Right cardiac atrium (tissue), 5 donors: Measurements from ENCODE around the gene SMIM14. TPM values are rescaled to one million over a fixed set of nuclear protein-coding genes. Genes with fewer than 3 reads are reported as not detected.
"Not testable (repeated sequence)": the region's sequence is repeated elsewhere in the genome, so short reads cannot be mapped to it uniquely, and the experiment has no call there.

ENCODE experiments used
- ATAC-seq, 2 donors: fragments of 200-7000 bp; cut with Tn5 transposase; one replicate each; pipeline versions ENCODE4 v1.8.0 to v1.9.1; 2020; ENCODE audit warnings: moderate library complexity in 2 of 2, mild to moderate bottlenecking in 1 of 2
- DNase-seq, 3 donors: peaks; one replicate each; pipeline ENCODE4 v3.0.0-alpha.2; 2020
- H3K27ac ChIP-seq: one replicate; pipeline ENCODE4 v1.5.1; 2013; ENCODE audit warnings: mild to moderate bottlenecking, low read length, control low read depth, moderate library complexity
- H3K27me3 ChIP-seq: one replicate; pipeline ENCODE4 v1.6.1; 2013; ENCODE audit not compliant: control insufficient read depth, insufficient read depth
- H3K4me1 ChIP-seq: one replicate; pipeline ENCODE4 v1.6.1; 2013; ENCODE audit warnings: low read length; ENCODE audit not compliant: control insufficient read depth, insufficient read depth
- H3K4me3 ChIP-seq: one replicate; pipeline ENCODE4 v1.5.1; 2013; ENCODE audit warnings: low read length, control low read depth
- H3K9me3 ChIP-seq: one replicate; pipeline ENCODE4 v1.6.1; 2013; ENCODE audit warnings: low read length; ENCODE audit not compliant: control insufficient read depth
- WGBS: extraction: QIAGEN DNeasy Blood & Tissue Kit; methylation state at CpG from one replicate; pipeline ENCODE4 v1.1.7; 2013; 5-methylcytosine and 5-hydroxymethylcytosine counted together
- intact Hi-C, 4 donors: fragments of 100-400 bp; cut with DNase I; formaldehyde crosslinking; loops; one replicate each; pipeline versions ENCODE4 v1.11.0 to v1.14.0; 2022 to 2023
- polyA plus RNA-seq: library from polyadenylated mRNA; stranded (reverse); fragments of 200-250 nt; gene quantifications from one replicate; pipeline ENCODE4 v1.2.3, GENCODE V29; 2013
- total RNA-seq, 4 donors: library from RNA; stranded (reverse); fragmentation: NEBNext Ultra II Directional; extraction: Animal tissue kit (Norgen Biotek cat#: 25700); gene quantifications; one replicate each; pipeline ENCODE4 v1.2.1, GENCODE V29; 2021
- donor health status: healthy with polysubstance abuse.
- donor health status: DM: no; HTN: yes; CAD: no.
- donor health status: DM: no; HTN: no; CAD: no.
- donor health status: DM: no; HTN: yes; CAD: no; lungs with severe emphysema.
- donor health status: DM: yes; HTN: yes; CAD: no.

SMIM14 gene
- total and polyA plus RNA-seq, 5 donors = 8.5 to 25.5 (median 20.4) TPM

DNA sequence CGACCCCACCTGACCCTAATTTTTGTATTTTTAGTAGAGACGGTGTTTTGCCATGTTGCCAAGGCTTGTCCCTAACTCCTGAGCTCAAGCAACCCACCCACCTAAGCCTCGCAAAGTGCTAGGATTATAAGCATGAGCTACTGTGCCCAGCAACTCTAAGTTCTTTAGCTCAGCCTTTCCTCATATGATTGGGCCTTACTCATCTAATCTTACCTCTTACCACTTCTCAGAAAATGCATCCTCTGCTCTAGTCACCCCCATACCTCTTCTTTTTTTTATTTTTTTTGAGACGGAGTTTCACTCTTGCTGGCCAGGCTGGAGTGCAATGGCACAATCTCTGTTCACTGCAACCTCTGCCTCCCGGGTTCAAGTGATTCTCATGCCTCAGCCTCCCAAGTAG lies 75.9 kb downstream of the SMIM14 start:
- Histone ChIP-seq H3K27me3 (no peaks in the 10 kb centered on the region), H3K4me3 (no peak overlapping the region), H3K27ac (no peak overlapping the region), H3K9me3 (no peaks in the 10 kb centered on the region), H3K4me1 (peaks cover 3% of the 10 kb centered on the region)
- DNase-seq = no peak
- ATAC-seq = no peak
- 96% methylated on average over 5 of the region's 5 CpGs for WGBS
- intact Hi-C loops = no loop called here

DNA sequence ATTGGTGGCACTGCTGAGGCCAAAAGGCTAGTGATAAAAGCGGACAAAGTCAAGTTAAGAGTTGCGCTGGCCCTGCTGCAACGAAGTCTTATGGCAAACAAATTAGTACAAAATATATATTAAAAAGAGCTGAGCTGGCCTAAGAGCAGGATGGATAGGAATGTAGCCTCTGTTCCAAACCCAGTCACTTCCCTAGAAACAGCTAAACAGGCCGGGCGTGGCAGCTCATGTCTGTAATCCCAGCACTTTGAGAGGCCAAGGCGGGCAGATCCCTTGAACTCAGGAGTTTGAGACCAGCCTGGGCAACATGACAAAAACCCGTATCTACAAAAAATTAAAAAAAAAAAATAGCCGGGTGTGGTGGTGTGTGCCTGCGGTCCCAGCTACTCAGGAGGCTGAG lies 79.0 kb downstream of the SMIM14 start:
- intact Hi-C loops = no loop called here
- WGBS = 91% methylated on average over 9 of the region's 9 CpGs

DNA sequence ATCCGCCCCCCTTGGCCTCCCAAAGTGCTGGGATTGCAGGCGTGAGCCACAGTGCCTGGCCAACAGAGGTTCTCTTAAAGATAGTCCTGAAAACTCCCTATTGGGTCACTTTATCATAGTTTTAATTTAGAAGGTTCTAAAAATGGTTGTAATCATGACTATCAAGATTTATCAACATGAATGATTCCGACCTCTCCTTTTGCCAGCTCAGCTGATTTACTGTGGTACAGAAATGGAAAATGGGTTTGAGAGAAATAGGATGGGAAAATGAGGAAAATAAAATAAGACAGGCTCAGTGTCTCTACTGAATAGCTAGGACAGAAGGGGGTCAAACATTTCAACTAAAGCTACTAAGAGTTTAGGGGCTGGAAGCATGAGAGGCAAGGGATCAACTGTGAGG lies 83.2 kb downstream of the SMIM14 start:
- Histone ChIP-seq H3K4me3 (no peak overlapping the region), H3K27ac (no peak overlapping the region), H3K9me3 (no peaks in the 10 kb centered on the region), H3K27me3 (no peaks in the 10 kb centered on the region), H3K4me1 (peaks cover 3% of the 10 kb centered on the region)
- intact Hi-C loops = no loop called here
- ATAC-seq = no peak
- DNase-seq = no peak
- WGBS = 98% methylated on average over 3 of the region's 3 CpGs

More for the DNA sequence above, 79.0 kb downstream of the SMIM14 start:
- H3K27me3 ChIP-seq = no peaks in the 10 kb centered on the region
- peaks cover 3% of the 10 kb centered on the region for H3K4me1 ChIP-seq
- DNase-seq (peak in 2 of 3 donors; percentile 38 to 58), ATAC-seq (peak in 1 of 2 donors; percentile 73)
- H3K9me3 ChIP-seq = no peaks in the 10 kb centered on the region
- H3K4me3 ChIP-seq = no peak overlapping the region
- no peak overlapping the region for H3K27ac ChIP-seq

DNA sequence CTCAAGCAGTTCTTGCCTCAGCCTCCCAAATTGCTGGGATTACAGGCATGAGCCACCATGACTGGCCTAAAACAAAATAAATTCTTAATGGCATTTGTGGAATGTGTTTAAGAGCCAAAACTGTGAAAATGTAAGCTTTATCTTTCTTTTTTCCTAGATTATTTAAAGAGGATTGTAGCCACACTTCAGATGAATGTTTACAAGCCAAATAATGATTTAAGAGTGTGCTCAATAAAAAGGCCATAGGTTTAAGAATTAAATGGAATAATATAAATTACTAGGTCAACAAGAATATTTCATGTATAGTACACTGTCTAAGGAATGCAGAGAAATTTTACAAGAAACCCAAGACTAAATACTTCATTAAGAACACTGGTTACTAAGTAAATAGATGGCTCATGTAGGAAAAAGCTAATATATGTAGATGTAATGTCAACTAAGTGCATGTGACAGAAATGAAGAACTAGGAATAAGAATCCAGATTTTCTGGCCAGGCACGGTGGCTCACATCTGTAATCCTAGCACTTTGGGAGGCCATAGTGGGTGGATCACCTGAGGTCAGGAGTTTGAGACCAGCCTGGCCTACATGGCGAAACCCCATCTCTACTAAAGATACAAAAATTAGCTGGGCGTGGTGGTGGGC lies 90.1 kb downstream of the SMIM14 start:
- Histone ChIP-seq H3K4me1 (no peaks in the 10 kb centered on the region), H3K27me3 (no peaks in the 10 kb centered on the region), H3K4me3 (no peak overlapping the region), H3K9me3 (no peaks in the 10 kb centered on the region), H3K27ac (no peak overlapping the region)
- ATAC-seq (no peak), DNase-seq (no peak)
- intact Hi-C loops = no loop called here
- 92% methylated on average over 3 of the region's 3 CpGs for WGBS

DNA sequence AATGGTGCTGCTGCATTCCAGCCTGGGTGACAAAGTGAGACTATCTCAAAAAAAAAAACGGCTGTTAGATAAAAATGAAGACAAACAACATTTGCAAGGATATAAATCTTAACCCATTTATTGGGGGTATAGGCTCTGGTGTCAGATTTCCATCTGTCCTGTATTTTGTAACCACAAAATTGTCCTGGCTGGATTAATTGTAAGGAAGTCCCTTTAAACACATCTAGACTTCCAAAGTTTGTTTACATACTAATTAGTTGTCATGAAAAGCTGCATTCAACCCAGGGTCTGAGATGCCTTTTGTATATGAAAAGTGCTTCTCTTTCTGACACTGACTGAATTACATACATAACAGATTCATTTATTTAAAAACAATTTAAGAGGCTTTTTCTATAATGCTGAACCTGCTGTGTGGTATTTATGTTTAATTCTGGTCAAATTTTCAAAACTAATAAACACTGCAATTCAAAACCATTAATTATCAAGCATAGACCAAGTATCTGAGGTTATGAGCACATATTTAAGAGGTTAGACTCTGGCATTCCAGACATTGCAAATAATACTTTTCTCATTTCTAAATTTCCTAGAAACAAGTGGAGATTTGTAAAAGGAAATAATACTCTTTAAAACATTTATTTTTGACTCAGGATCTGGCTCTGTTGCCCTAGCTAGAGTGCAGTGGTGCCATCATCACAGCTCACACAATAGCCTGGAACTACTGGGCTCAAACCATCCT lies 93.9 kb downstream of the SMIM14 start:
- H3K27ac ChIP-seq = no peak overlapping the region
- 7% methylated on average over 1 of the region's 1 CpG for WGBS
- no peak overlapping the region for H3K4me3 ChIP-seq
- intact Hi-C loops = no loop called here
- H3K27me3 ChIP-seq = no peaks in the 10 kb centered on the region
- no peaks in the 10 kb centered on the region for H3K4me1 ChIP-seq
- H3K9me3 ChIP-seq = no peaks in the 10 kb centered on the region
- no peak for DNase-seq
- no peak for ATAC-seq

DNA sequence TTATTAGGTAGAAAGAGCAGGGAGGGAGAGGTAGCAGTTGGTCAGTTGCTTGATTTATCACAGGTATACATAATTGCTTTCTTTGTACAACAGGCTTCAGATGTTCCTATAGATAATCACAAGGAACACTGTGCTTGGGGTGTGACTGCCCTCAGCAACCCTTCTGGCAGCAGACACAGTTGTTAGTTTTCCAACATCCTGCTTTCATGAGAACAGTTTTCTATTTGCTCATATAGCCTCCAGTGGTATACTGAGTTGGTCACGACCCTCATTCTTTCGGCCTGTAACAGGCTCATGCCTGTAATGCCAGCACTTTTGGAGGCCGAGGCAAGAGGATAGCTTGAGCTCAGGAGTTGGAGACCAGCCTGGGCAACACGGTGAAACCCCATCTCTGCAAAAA lies 94.6 kb downstream of the SMIM14 start:
- H3K4me3 ChIP-seq, H3K27ac ChIP-seq, H3K9me3 ChIP-seq, ATAC-seq, intact Hi-C loops, H3K4me1 ChIP-seq, H3K27me3 ChIP-seq, DNase-seq: not testable (repeated sequence)
- 95% methylated on average over 4 of the region's 4 CpGs for WGBS

DNA sequence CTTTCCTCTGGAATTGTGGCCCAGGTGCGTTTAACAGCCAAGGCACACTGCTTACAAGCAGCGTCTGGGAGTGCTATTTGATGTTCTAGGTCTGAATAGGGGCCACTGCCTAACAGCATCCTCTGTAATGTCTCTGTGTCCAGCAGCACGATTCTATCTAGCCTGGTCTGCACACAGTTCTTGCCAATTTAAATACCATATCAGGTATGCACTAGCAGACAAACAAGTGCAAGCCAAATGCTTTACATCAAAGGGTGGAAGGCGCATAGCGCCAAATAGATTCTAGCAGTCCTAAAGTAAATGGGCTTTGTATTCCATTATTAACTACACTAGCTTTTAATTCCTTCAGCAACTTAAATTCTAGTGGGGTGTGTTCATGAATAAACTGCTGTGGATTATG lies 95.6 kb downstream of the SMIM14 start:
- WGBS = 83% methylated on average over 5 of the region's 5 CpGs
- ATAC-seq (no peak), DNase-seq (no peak)
- Histone ChIP-seq H3K4me1 (no peaks in the 10 kb centered on the region), H3K4me3 (no peak overlapping the region), H3K27ac (no peak overlapping the region), H3K9me3 (no peaks in the 10 kb centered on the region), H3K27me3 (no peaks in the 10 kb centered on the region)
- intact Hi-C loops = no loop called here

DNA sequence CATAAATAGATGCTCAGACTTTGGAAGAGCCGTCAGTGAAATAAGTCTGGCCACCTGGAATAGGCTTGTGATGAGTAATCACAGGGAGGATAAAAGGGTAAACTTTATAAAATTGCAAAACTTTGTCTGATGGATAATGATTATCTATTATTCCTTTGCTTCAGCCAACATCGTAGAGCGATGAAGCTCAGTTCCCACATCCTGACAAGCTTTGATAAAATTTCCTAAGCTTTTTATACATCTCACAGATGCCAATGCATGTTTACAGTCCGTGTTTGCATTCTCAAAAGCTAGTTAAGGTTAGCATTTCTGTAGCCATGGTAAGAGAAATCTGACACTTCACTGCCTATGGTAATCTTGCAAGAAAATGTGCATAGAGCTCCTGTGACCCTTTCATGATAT lies 96.1 kb downstream of the SMIM14 start:
- Histone ChIP-seq H3K4me1 (no peaks in the 10 kb centered on the region), H3K4me3 (no peak overlapping the region), H3K27me3 (no peaks in the 10 kb centered on the region), H3K9me3 (no peaks in the 10 kb centered on the region), H3K27ac (no peak overlapping the region)
- no peak for DNase-seq
- intact Hi-C loops = no loop called here
- ATAC-seq = no peak
- 76% methylated on average over 4 of the region's 4 CpGs for WGBS

DNA sequence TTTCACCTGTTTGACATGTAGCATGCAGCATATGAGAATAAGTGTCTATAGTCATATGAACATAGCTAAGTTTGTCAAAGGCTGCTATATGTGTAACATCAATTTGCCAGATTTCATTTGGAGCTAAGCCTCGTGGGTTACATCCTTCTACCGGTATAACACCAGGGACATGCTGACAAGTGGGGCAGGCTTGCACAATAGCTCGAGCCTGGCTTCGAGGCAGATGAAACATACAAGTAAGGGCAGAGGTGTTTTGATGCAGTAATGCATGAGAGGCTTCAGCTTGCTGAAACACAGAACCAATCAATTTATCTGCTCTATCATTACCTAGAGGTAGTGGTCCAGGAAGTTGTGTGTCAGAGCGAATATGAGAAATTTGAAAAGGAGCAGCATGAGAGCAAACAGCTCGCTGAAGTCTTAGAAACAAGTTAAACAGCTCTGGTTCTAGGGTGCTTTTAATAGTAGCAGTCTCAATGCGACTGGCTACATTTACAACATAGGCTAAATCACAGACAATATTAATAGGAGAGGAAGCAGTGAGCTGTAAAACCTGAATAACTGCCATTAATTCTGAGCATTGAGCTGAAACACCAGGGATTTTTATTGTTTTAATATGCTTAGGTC lies 96.6 kb downstream of the SMIM14 start:
- Histone ChIP-seq H3K9me3 (no peaks in the 10 kb centered on the region), H3K27ac (no peak overlapping the region), H3K27me3 (no peaks in the 10 kb centered on the region), H3K4me1 (no peaks in the 10 kb centered on the region), H3K4me3 (no peak overlapping the region)
- no peak for DNase-seq
- ATAC-seq = peak in 1 of 2 donors; percentile 29
- WGBS = 71% methylated on average over 7 of the region's 7 CpGs
- intact Hi-C loops = no loop called here

DNA sequence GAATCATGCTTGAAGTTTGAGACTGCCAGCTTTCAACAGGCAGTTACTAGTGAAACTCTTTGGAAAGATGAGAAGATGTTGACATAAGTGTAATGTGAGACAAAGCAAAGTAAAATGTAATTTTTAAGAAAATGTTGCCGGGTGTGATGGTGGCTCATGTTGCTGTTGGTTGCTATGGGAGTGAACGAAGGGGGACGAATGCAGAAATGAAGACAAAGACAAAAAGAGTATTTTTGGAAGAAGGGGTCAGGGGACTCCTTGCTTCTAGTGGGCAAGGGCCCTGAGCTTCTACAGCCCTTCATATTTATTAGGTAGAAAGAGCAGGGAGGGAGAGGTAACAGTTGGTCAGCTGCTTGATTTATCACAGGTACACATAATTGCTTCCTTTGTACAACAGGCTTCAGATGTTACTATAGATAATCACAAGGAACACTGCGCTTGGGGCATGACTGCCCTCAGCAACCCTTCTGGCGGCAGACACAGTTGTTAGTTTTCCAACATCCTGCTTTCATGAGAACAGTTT lies 99.5 kb downstream of the SMIM14 start:
- WGBS = 96% methylated on average over 5 of the region's 5 CpGs
- H3K27ac ChIP-seq = no peak overlapping the region
- ATAC-seq (no peak), DNase-seq (no peak)
- no peaks in the 10 kb centered on the region for H3K27me3 ChIP-seq
- intact Hi-C loops = no loop called here
- no peaks in the 10 kb centered on the region for H3K4me1 ChIP-seq
- H3K4me3 ChIP-seq = no peak overlapping the region
- no peaks in the 10 kb centered on the region for H3K9me3 ChIP-seq

DNA sequence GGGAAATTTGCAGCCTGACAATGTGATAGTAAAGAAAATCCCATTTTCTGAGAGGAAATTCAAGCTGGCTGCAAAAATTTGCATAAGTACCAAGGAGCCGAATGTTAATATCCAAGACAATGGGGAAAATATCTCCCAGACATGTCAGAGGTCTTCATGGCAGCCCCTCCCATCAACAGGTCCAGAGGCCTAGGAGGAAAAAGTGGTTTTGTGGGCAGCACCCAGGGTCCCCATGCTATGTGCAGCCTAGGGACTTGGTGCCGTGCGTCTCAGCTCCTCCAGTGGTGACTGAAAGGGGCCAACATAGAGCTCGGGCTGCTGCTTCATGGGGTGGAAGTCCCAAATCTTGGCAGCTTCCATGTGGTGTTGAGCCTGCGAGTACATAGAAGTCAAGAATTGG lies 105.1 kb downstream of the SMIM14 start:
- no peaks in the 10 kb centered on the region for H3K4me1 ChIP-seq
- intact Hi-C loops = no loop called here

More for the DNA sequence above, 105.1 kb downstream of the SMIM14 start:
- WGBS = 98% methylated on average over 5 of the region's 5 CpGs
- Histone ChIP-seq H3K9me3 (no peaks in the 10 kb centered on the region), H3K27me3 (no peaks in the 10 kb centered on the region), H3K4me3 (no peak overlapping the region), H3K27ac (no peak overlapping the region)
- ATAC-seq (no peak), DNase-seq (no peak)
